ENCODE measurements around the gene ZC3H12A.

The ZC3H12A gene

GRCh38 chr1:37479255-37480124, 5.1 kb downstream of the ZC3H12A start:
- no peak for DNase-seq

- no peak for DNase-seq
These were observed 5.7 kb downstream of the ZC3H12A start for GRCh38 chr1:37480125-37480466.

GRCh38 chr1:37480581-37481288, 6.4 kb downstream of the ZC3H12A start:
- no peak for DNase-seq

- DNase-seq = no peak
These were observed 7.1 kb downstream of the ZC3H12A start for GRCh38 chr1:37481289-37482003.

- no peak for DNase-seq
These were observed 7.8 kb downstream of the ZC3H12A start for GRCh38 chr1:37482004-37482785.

GRCh38 chr1:37482796-37483744, 8.7 kb downstream of the ZC3H12A start:
- no peak for DNase-seq

- no peak for DNase-seq
These were observed 9.4 kb downstream of the ZC3H12A start for GRCh38 chr1:37483785-37484184.

GRCh38 chr1:37484325-37485051, 10.1 kb downstream of the ZC3H12A start:
- DNase-seq = no peak

GRCh38 chr1:37485902-37486679, 11.7 kb downstream of the ZC3H12A start:
- no peak for DNase-seq

- no peak for DNase-seq
These were observed 12.6 kb downstream of the ZC3H12A start for GRCh38 chr1:37486680-37487618.

- no peak for DNase-seq
These were observed 13.2 kb downstream of the ZC3H12A start for GRCh38 chr1:37487619-37487984.

GRCh38 chr1:37493336-37494098, 19.1 kb downstream of the ZC3H12A start:
- no peak for DNase-seq

- DNase-seq = no peak
These were observed 21.5 kb downstream of the ZC3H12A start for GRCh38 chr1:37495875-37496274.

- no peak for DNase-seq
These were observed 23.5 kb downstream of the ZC3H12A start for GRCh38 chr1:37497832-37498231.

GRCh38 chr1:37498872-37499617, 24.7 kb downstream of the ZC3H12A start:
- DNase-seq = no peak

GRCh38 chr1:37501661-37502060, 27.3 kb downstream of the ZC3H12A start:
- DNase-seq = no peak

- DNase-seq = no peak
These were observed 27.7 kb downstream of the ZC3H12A start for GRCh38 chr1:37502104-37502503.

Measured in NCI-H1048 (cell line).